HepG2 (cell line): Measurements from ENCODE around the gene WDR73. TPM values are rescaled to one million over a fixed set of nuclear protein-coding genes. Genes with fewer than 3 reads are reported as not detected.

Experiments used
- ATAC-seq: fragments of 200-7000 bp; cut with Tn5 transposase; 3 replicates; pipeline ENCODE4 v1.9.1; 2020; ENCODE audit warnings: mild to moderate bottlenecking, moderate library complexity
- BruUV-seq: library from RNA; stranded (reverse); fragments of 400-500 nt; replicated peaks from 2 replicates; lab custom pipeline; 2021; lab: Mats Ljungman, UMichigan
- CTCF ChIA-PET: fragments of 300-600 bp; formaldehyde crosslinking; extraction: SDS; loops from one replicate; lab custom pipeline; 2021; ENCODE audit warnings: low total read pairs, inconsistent platforms, low intra/inter-chr PET ratio; lab: Yijun Ruan, JAX
- POLR2A ChIA-PET: fragments of 350-600 bp; sonication (Branson Sonifier 250); formaldehyde crosslinking; loops from one replicate; lab custom pipeline; 2020; ENCODE audit warnings: antibody characterized with exemption, inconsistent platforms; lab: Yijun Ruan, JAX
- DNase-seq: peaks from one replicate; pipeline ENCODE4 v3.0.0-alpha.2; 2015; ENCODE audit warnings: low spot score
- FAIRE-seq: peaks from 3 replicates; lab custom pipeline; 2011; peaks lifted over from hg19 to GRCh38; lab: Jason Lieb, UNC
- H2AFZ ChIP-seq: one replicate; pipeline ENCODE4 v1.6.1; 2011; ENCODE audit warnings: low read length, inconsistent platforms
- H3K27ac ChIP-seq: fragments of 300-600 bp; 3 replicates; pipeline ENCODE4 v1.8.0; 2011; ENCODE audit warnings: mixed run types, mild to moderate bottlenecking, mixed read lengths, low read length, inconsistent platforms; ENCODE audit not compliant: insufficient read depth; ENCODE audit errors: extremely low read length
- H3K27me3 ChIP-seq, 2 experiments: fragments of 200-600 bp in 1 of 2; 2 replicates in 1 of 2; 3 replicates in 1 of 2; pipeline versions ENCODE4 v1.6.0 to v1.8.0; 2011; ENCODE audit warnings: low read length in 2 of 2, mild to moderate bottlenecking in 2 of 2, moderate library complexity in 2 of 2, inconsistent platforms in 1 of 2; ENCODE audit not compliant: insufficient read depth in 2 of 2, control insufficient read depth in 1 of 2
- H3K36me3 ChIP-seq, 2 experiments: fragments of 200-600 bp in 1 of 2; replicated peaks in 1 of 2; 2 replicates in 1 of 2; 3 replicates in 1 of 2; pipeline versions ENCODE4 v1.5.1 to v1.8.0; 2011; ENCODE audit warnings: low read length in 2 of 2, inconsistent platforms in 1 of 2; ENCODE audit not compliant: insufficient read depth in 2 of 2, control insufficient read depth in 1 of 2
- H3K4me1 ChIP-seq: 2 replicates; pipeline ENCODE4 v1.5.1; 2012; ENCODE audit warnings: low read length, inconsistent platforms; ENCODE audit not compliant: insufficient read depth
- H3K4me2 ChIP-seq: 2 replicates; pipeline ENCODE4 v1.6.0; 2011; ENCODE audit warnings: low read depth, low read length, inconsistent platforms
- H3K4me3 ChIP-seq, 3 experiments: fragments of 200-600 bp in 1 of 3; sonication (generic), shearing (Covaris generic) in 1 of 3; replicated peaks in 1 of 3; 2 replicates each; pipeline ENCODE4 v1.5.1; 2011 to 2016; ENCODE audit warnings: low read length in 3 of 3, inconsistent platforms in 2 of 3, low read depth in 2 of 3, mild to moderate bottlenecking in 2 of 3, control low read depth in 1 of 3, mixed read lengths in 1 of 3; ENCODE audit not compliant: insufficient read depth in 1 of 3
- H3K79me2 ChIP-seq: one replicate; pipeline ENCODE4 v1.6.1; 2011; ENCODE audit warnings: low read length, inconsistent platforms; ENCODE audit not compliant: insufficient read depth
- H3K9ac ChIP-seq: 2 replicates; pipeline ENCODE4 v1.6.0; 2011; ENCODE audit warnings: mild to moderate bottlenecking, low read depth, low read length, inconsistent platforms; ENCODE audit not compliant: insufficient read depth
- H3K9me3 ChIP-seq: 2 replicates; pipeline ENCODE4 v1.5.1; 2012; ENCODE audit warnings: mild to moderate bottlenecking, low read length
- H4K20me1 ChIP-seq: 2 replicates; pipeline ENCODE4 v1.6.0; 2011; ENCODE audit warnings: inconsistent platforms, mild to moderate bottlenecking, low read length, moderate library complexity; ENCODE audit not compliant: insufficient read depth
- ARHGAP35 ChIP-seq: sonication (generic); formaldehyde crosslinking; IDR thresholded peaks from 2 replicates; pipeline ENCODE4 v1.9.0; 2022; ENCODE audit warnings: mild to moderate bottlenecking, inconsistent platforms, moderate library complexity, missing genetic modification reagents, borderline replicate concordance
- BHLHE40 ChIP-seq: IDR thresholded peaks from 2 replicates; pipeline ENCODE4 v1.6.1; 2011; ENCODE audit warnings: low read length, improper control_type of control experiment
- DRAP1 ChIP-seq: IDR thresholded peaks from 2 replicates; pipeline ENCODE4 v1.6.1; 2016; ENCODE audit warnings: missing genetic modification reagents, missing compliant biosample characterization
- FOSL2 ChIP-seq: sonication (generic); formaldehyde crosslinking; IDR thresholded peaks from 2 replicates; pipeline ENCODE4 v1.4.0; 2020; ENCODE audit warnings: missing genetic modification reagents
- HNRNPLL ChIP-seq: fragments of 200-400 bp; formaldehyde crosslinking; IDR thresholded peaks from 2 replicates; pipeline ENCODE4 v1.6.1; 2017; ENCODE audit warnings: mild to moderate bottlenecking, low read depth, low read length; ENCODE audit not compliant: poor library complexity, severe bottlenecking
- JUND ChIP-seq: sonication (generic); formaldehyde crosslinking; IDR thresholded peaks from 2 replicates; pipeline ENCODE4 v1.8.0; 2022; ENCODE audit warnings: mild to moderate bottlenecking, missing genetic modification reagents
- KAT2B ChIP-seq: fragments of 150-350 bp; IDR thresholded peaks from 2 replicates; pipeline ENCODE4 v1.6.1; 2014; ENCODE audit warnings: low read depth, low read length, borderline replicate concordance
- MAFG ChIP-seq: sonication (generic); formaldehyde crosslinking; IDR thresholded peaks from 2 replicates; pipeline ENCODE4 v1.5.1; 2020; ENCODE audit warnings: mild to moderate bottlenecking, missing genetic modification reagents
- RARG ChIP-seq: sonication (generic); formaldehyde crosslinking; IDR thresholded peaks from 2 replicates; pipeline ENCODE4 v1.4.0; 2020; ENCODE audit warnings: low read depth, mild to moderate bottlenecking, missing genetic modification reagents
- RXRA ChIP-seq: sonication (generic); formaldehyde crosslinking; IDR thresholded peaks from 2 replicates; pipeline ENCODE4 v1.5.1; 2020; ENCODE audit warnings: missing genetic modification reagents
- SKI ChIP-seq: fragments of 450-650 bp; IDR thresholded peaks from one replicate; pipeline ENCODE4 v1.6.1; 2018; ENCODE audit warnings: mild to moderate bottlenecking; ENCODE audit not compliant: partially characterized antibody
- TEAD2 ChIP-seq: sonication (generic); formaldehyde crosslinking; IDR thresholded peaks from 2 replicates; pipeline ENCODE4 v1.9.0; 2021; ENCODE audit warnings: missing genetic modification reagents
- U2AF1 ChIP-seq: fragments of 200-400 bp; formaldehyde crosslinking; optimal IDR thresholded peaks from 2 replicates; pipeline ENCODE3; 2017; ENCODE audit warnings: mild to moderate bottlenecking, low read depth, low read length
- ZBTB33 ChIP-seq: sonication (generic); formaldehyde crosslinking; IDR thresholded peaks from 2 replicates; pipeline ENCODE4 v1.4.0; 2020; ENCODE audit warnings: missing genetic modification reagents
- ZBTB7A ChIP-seq: sonication (generic); formaldehyde crosslinking; IDR thresholded peaks from 2 replicates; pipeline ENCODE4 v1.8.0; 2022; ENCODE audit warnings: mild to moderate bottlenecking, missing genetic modification reagents
- ZNF235 ChIP-seq: sonication (generic); formaldehyde crosslinking; IDR thresholded peaks from 2 replicates; pipeline ENCODE4 v1.8.1; 2023; ENCODE audit warnings: mild to moderate bottlenecking, missing genetic modification reagents, borderline replicate concordance
- ZNF451 ChIP-seq: sonication (generic); formaldehyde crosslinking; IDR thresholded peaks from 2 replicates; pipeline ENCODE4 v1.5.0; 2020; ENCODE audit warnings: mild to moderate bottlenecking, missing genetic modification reagents
- ZNF737 ChIP-seq: sonication (generic); formaldehyde crosslinking; IDR thresholded peaks from 2 replicates; pipeline ENCODE4 v1.5.0; 2020; ENCODE audit warnings: missing genetic modification reagents, mild to moderate bottlenecking, borderline replicate concordance
- WGBS: methylation state at CpG from one replicate; pipeline ENCODE4 v1.1.6; 2017; ENCODE audit warnings: low lambda C conversion rate; 5-methylcytosine and 5-hydroxymethylcytosine counted together
- in situ Hi-C: cut with HindIII; loops from 2 replicates; pipeline ENCODE4 v1.10.0; 2017; ENCODE audit warnings: low pct_unique_long_range_greater_than_20kb; ENCODE audit not compliant: extremely low pct_ligation_motif_present
- intact Hi-C: fragments of 100-400 bp; cut with micrococcal nuclease; formaldehyde crosslinking; loops from one replicate; pipeline ENCODE4 v1.10.0; 2022; ENCODE audit not compliant: unreplicated experiment
- polyA plus RNA-seq, 8 experiments: library from polyadenylated mRNA; depleted of rRNA in 3 of 8; stranded (reverse) in 7 of 8; unstranded in 1 of 8; fragments of >200 nt; fragmentation: Illumina TruSeq in 4 of 8; extraction: Trizol in 4 of 8; gene quantifications; 2 replicates each; pipeline versions ENCODE4 v1.2.1 to v1.2.3, GENCODE V29; 2011 to 2016; ENCODE audit warnings: low read depth in 4 of 8, missing spikeins in 1 of 8, mixed read lengths in 1 of 8; ENCODE audit not compliant: insufficient read depth in 1 of 8
- total RNA-seq, 5 experiments: library from RNA; depleted of rRNA; stranded (reverse); fragments of >200 nt; fragmentation: Illumina TruSeq; extraction: Trizol; gene quantifications; 2 replicates each; pipeline ENCODE4 v1.2.3, GENCODE V29; 2016; ENCODE audit warnings: low read depth in 1 of 5

WDR73 gene
- total and polyA plus RNA-seq, 2 of the 13 experiments (the other 11 are each of a cell fraction or from before 2014, with no cell fraction given) = 20.0 to 35.5 TPM

- FAIRE-seq = no peak
- POLR2A ChIA-PET = no interaction called here
- H4K20me1 ChIP-seq = no peaks in the 10 kb centered on the region
- no TSS peak for BruUV-seq
- no peak for ATAC-seq
- no peaks in the 10 kb centered on the region for H3K4me1 ChIP-seq
- no peak overlapping the region for H3K4me2 ChIP-seq
- no peak for DNase-seq
- WGBS = 84% methylated on average over 5 of the region's 5 CpGs
- peak; percentile 7; the same call in 1 of the 2 replicates for TF ChIP-seq ZBTB33 (CRISPR knock-in tag)
- TF ChIP-seq HNRNPLL = no peak
- TF ChIP-seq TEAD2 (CRISPR knock-in tag) = no peak
- no peak for TF ChIP-seq RARG (CRISPR knock-in tag)
- TF ChIP-seq SKI = peak; percentile 57
- CTCF ChIA-PET = no interaction called here
- no peaks in the 10 kb centered on the region for H3K27me3 ChIP-seq
- H2AFZ ChIP-seq = no peak overlapping the region
- H3K36me3 ChIP-seq = peaks cover 13 to 53% of the 10 kb centered on the region in 2 experiments
- intact Hi-C loops (no loop called here), in situ Hi-C loops (no loop called here)
- no peaks in the 10 kb centered on the region for H3K9me3 ChIP-seq
- no peak overlapping the region for H3K9ac ChIP-seq
- no peaks in the 10 kb centered on the region for H3K79me2 ChIP-seq
- no peak overlapping the region for H3K27ac ChIP-seq
- no peak overlapping the region for H3K4me3 ChIP-seq
These were observed 31.2 kb upstream of the WDR73 start for GRCh38 chr15:84685304-84685703.

DNA sequence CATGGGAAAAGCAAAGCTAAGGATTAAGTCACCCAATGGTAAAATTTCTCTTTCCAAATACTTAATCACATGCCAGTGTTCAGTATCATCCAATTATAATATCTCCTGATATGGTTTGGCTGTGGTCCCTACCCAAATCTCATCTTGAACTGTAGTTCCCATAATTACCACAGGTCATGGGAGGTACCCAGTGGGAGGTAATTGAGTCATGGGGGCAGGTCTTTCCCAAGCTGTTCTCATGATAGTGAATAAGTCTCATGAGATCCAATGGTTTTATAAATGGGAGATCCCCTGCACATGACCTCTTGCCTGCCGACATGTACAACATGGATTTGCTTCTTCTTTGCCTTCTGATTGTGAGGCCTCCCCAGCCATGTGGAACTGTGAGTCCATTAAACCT, 30.0 kb upstream of the WDR73 start:
- in situ Hi-C loops = no loop called here
- no peak overlapping the region for H3K27ac ChIP-seq
- POLR2A ChIA-PET = no interaction called here

More for the DNA sequence above, 30.0 kb upstream of the WDR73 start:
- H3K4me1 ChIP-seq = no peaks in the 10 kb centered on the region
- H3K9me3 ChIP-seq = no peaks in the 10 kb centered on the region
- no peak overlapping the region for H3K9ac ChIP-seq
- H3K79me2 ChIP-seq = no peaks in the 10 kb centered on the region
- TF ChIP-seq DRAP1 (CRISPR knock-in tag) (no peak), ARHGAP35 (CRISPR knock-in tag) (no peak), FOSL2 (CRISPR knock-in tag) (no peak), MAFG (CRISPR knock-in tag) (no peak), ZNF235 (CRISPR knock-in tag) (no peak), JUND (CRISPR knock-in tag) (no peak), RXRA (CRISPR knock-in tag) (no peak), KAT2B (no peak), BHLHE40 (no peak), ZNF451 (CRISPR knock-in tag) (no peak), ZNF737 (CRISPR knock-in tag) (no peak), ZBTB7A (CRISPR knock-in tag) (no peak), U2AF1 (no peak)
- ATAC-seq (no peak), FAIRE-seq (no peak), DNase-seq (no peak)
- 50% methylated on average over 1 of the region's 1 CpG for WGBS
- no peaks in the 10 kb centered on the region for H4K20me1 ChIP-seq
- no peak overlapping the region for H3K4me2 ChIP-seq
- no peak overlapping the region for H3K4me3 ChIP-seq
- H2AFZ ChIP-seq = no peak overlapping the region
- peaks cover 12 to 57% of the 10 kb centered on the region in 2 experiments for H3K36me3 ChIP-seq
- CTCF ChIA-PET = no interaction called here
- BruUV-seq = no TSS peak
- no peaks in the 10 kb centered on the region for H3K27me3 ChIP-seq
- intact Hi-C loops = no loop called here
